HG03175 (cell line): ENCODE data around the gene ZNF771.
"Not testable (repeated sequence)": the region's sequence is repeated elsewhere in the genome, so short reads cannot be mapped to it uniquely, and the experiment has no call there.

ENCODE experiments used
- ATAC-seq: cut with Tn5 transposase; IDR thresholded peaks from one replicate; pipeline ENCODE4 v1.9.1; 2021; ENCODE audit warnings: mild to moderate bottlenecking, moderate library complexity; ENCODE audit not compliant: unreplicated experiment

Gene ZNF771

GRCh38 chr16:30375864-30376263, 31.5 kb upstream of the ZNF771 start:
- ATAC-seq: no peak

DNA sequence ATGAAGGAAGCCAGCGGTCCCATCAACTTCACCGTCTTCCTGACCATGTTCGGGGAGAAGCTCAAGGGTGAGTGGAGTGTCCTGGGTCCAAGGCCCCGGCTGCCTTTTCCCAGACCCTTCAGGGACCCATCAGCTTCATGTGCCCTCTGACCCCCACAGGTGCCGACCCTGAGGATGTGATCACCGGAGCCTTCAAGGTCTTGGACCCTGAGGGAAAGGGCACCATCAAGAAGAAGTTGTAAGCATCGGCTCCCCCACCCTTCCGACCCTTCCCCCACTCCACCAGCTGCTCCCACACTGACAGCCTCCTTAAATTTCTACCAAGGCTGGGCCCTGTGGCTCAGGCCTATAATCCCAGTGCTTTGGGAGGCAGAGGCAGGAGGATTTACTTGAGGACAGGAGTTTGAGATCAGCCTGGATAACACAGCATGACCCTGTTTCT, 30.9 kb upstream of the ZNF771 start:
- no peak for ATAC-seq

DNA sequence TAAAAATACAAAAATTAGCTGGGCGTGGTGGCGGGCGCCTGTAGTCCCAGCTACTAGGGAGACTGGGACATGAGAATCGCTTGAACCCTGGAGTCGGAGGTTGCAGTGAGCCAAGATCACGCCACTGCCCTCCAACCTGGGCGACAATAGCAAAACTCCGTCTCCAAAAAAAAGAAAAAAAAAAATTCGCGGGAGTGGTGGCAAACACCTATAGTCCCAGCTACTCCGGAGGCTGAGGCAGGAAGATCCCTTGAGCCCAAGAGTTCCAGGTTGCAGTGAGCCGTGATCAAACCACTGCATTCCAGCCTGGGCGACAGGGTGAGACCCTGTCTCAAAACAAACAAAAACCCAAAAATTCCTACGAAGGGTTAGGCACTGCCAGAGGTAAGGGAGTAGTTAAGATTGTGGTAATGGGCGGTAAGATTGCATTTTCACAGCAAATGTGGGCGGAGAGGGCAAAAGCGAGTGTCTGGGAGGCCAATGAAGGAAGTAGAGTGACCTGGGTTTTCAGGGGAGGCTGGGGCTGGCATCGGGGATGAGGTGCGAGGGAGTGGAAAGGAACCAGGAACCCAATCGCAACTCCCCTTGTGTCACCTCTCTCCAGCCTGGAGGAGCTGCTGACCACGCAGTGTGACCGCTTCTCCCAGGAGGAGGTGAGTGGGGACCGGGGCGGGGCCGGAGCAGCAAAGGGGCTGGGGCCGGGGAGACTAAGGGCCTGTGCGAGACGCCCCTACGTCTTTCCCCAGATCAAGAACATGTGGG, 30.2 kb upstream of the ZNF771 start:
- no peak for ATAC-seq

DNA sequence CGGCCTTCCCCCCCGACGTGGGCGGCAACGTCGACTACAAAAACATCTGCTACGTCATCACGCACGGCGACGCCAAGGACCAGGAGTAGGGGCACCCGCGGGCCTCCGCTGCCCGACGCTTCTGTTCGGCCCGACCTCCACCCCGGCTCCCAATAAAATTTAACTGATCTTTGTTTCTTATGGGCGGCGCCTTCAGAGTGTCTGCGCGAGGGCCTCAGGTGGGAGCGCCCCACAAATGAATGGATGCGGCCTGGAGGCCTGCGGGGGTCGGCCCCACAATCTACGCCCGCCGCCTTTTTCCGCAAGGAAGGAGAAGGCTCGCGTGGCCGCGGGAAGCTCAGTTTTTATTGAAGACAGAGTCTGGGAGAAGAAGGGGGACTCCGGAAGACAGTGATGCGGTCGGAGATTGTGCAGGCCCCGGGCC, 29.6 kb upstream of the ZNF771 start:
- peak; percentile 28 for ATAC-seq

GRCh38 chr16:30378236-30379157, 28.9 kb upstream of the ZNF771 start:
- ATAC-seq: peak; percentile 88

DNA sequence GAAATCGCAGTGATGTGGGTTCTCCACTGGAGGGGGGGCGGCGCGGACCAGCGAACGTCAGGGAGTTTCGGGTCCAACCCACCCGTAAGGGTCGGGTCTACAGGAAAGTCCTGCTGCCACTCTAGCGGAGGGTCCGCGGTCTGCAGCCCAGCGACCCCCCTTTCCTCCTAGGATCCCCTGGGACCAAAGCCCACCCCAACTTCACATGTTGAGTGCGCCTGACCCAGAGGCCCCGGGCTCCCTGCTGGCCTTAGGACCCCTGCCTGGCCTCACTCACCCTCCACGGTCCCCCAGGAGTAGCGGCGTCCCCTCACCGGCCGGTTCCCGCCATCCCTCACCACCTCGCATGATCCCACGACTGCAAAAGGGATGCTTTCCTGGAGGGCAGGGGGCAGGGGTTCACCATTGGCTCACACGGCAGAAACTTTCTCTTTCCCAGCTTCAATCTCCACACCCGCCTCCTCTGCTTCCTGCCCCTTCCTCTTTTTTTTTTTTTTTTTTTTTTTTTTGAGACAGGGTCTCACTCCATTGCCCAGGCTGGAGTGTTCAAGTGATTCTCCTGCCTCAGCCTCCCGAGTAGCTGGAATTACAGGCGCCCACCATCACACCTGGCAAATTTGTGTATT, 28.1 kb upstream of the ZNF771 start:
- no peak for ATAC-seq

GRCh38 chr16:30380072-30380802, 27.2 kb upstream of the ZNF771 start:
- no peak for ATAC-seq

- no peak for ATAC-seq
Observed at GRCh38 chr16:30380803-30381208, 26.6 kb upstream of the ZNF771 start.

DNA sequence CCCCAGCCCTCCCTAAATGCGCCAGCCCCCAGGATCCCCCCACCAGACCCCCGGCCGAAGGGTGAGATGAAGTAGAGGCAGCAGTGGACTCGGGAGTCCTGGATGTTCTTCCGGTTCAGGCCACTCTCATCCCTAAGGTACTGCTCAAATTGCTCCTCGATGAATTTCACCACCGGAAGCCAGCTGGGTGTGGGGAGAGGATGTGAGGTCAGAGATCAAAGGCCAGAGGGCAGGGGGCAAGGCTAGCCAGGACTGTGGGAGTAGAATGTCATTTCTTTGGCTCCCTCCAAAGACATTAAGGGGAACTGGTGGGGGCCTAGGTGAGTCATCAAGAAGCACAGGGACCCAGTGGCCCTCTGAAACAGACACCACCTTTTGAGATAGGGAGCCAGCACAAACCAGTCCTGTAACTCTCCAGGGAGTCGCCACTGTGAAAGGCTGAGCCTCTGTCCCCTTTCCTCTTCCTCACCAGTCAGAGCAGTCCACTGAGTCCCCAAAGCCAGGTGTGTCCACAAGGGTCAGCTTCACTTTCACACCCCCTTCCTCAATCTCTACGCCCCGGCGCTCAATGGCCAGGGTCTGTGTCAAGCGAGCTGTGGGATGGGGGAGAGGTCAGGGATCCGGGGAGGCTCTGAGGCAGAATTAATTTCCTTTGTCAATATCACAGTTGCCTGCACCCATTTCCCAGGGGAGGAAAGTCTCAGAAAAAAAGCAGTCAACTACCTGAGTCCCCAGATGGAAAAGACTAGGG, 25.9 kb upstream of the ZNF771 start:
- ATAC-seq: no peak

DNA sequence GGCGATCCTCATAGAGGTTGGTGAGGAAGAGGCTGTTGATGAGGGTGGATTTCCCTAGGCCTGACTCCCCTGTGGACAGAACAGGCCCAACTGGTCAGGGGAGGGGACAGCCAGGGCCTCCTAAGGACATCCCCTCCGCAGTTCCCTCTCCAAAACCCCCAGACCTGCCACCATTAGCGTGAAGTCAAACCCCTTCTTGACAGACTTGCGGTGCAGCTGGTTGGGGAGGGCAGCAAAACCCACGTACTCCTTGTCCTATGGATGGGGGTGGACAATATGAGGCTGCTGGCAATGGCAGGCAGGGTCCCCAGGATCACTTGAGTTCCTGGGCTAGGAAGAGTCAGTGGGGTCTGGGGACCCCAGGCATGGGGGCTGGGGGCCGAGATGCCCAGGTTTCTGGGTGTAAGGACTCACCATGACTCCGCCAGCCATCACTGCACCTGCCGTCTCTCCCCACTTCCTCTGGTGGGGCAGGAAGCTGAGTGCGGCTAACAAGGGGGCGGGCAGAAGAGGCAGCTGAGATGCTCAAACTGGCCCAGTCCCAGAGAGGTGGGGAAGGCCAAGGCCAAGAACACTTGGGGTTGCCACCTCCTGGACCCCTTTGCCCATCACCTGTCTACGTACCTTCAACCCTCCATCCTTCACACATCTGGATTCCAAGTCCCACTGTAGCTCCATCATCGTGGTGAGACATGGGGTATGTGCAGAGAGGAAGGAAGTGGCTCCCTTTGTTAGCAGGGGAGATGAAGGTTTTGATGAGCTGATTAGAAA, 25.1 kb upstream of the ZNF771 start, which contains the start of gene SEPTIN1:
SEPTIN1 (minus strand) TSS at position 451 of the 771 bp plus-strand sequence; CDS start at position 432, 19 bp downstream.
- ATAC-seq: no peak

DNA sequence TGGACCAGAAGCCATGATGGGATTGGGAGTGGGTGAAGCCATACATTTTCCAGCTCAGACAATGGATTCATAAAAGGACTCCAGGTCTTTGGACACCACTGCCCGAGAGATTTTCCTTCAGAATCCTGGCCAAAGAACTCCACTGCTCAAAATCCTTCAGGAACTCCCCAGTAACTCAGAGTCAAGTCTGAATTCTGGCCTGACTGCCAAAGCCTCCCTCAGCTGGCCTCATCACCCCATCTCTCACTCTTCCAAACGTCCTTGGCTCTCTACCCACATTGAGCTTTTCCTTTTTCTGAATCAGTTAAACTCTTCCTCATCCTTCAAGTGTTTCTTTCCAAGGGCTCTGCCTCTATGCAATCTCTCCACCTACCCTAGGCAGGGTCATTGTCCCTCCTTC, 23.9 kb upstream of the ZNF771 start:
- ATAC-seq: no peak

DNA sequence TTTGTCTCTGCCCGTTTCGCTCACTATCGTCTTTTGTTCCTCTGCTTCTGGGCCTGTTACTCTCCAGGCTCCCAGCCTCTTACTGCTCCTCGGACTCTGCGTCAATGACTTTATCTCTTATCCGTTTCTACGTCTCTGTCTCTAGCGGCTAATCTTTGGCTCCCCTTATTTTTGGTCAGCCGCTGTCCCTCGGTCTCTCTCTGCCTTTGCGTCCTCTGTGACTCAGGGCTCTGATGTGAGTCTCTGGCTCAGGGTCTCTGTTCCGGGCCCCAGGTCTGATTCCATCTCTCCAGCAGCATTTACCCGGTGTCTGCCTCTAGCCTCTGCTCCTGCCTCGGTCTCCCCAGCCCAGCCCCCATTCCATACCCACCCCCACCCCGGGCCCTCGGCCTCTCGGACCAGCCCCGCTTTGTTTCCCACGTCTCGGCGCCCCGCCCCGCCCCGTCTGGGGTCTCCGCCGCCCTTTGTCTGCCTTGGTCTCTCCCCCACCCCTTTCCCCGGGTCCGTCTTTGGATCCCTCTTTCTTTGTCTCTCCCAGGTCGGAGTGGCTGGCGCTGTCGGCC, 12.7 kb upstream of the ZNF771 start:
- ATAC-seq: peak; percentile 10

DNA sequence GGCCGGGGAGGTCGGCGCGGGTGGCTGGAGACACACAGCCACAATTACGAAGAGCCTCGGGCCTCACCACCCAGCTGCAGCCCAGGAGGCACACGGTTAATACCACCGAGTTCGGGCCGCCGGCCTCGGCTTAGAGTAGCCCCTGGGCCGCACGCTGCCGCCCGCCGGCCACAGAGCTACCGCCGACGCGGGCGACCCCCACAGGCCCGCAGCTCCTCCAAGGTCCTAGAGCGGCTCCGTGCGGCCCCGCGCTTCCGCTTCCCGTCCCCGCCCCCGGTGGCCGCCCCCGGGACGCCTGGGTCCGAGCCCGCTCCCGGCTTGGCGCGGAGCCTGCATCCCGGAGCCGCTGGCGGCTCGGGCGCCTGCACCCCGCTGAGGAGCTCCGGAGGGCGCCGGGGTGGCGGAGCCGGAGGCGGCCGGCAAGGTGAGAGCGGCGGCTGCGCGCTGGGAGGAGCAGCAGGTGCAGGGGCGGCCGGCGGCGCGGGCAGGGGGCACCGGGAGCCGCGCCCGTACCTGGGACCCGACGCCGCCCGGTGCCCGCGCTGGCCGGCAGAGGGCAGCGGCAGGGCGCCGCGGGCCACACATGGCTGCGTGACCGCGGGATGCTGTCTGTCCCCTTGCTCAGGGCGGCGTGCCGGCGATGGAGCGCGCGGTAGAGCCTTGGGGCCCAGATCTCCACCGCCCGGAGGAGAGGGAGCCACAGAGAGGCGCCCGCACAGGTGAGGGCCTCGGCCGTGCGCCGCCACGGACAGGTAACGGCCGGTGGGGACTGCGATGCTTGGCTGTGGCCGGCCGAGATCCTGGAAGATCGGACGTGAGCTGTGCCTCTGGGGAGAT, 12.0 kb upstream of the ZNF771 start, which contains the start of gene ZNF48:
ZNF48 (plus strand) TSS at position 266 of the 837 bp plus-strand sequence; CDS start at position 641, 375 bp downstream.
- ATAC-seq: peak; percentile 41

- ATAC-seq: no peak
Observed at GRCh38 chr16:30395992-30396585, 11.3 kb upstream of the ZNF771 start.

DNA sequence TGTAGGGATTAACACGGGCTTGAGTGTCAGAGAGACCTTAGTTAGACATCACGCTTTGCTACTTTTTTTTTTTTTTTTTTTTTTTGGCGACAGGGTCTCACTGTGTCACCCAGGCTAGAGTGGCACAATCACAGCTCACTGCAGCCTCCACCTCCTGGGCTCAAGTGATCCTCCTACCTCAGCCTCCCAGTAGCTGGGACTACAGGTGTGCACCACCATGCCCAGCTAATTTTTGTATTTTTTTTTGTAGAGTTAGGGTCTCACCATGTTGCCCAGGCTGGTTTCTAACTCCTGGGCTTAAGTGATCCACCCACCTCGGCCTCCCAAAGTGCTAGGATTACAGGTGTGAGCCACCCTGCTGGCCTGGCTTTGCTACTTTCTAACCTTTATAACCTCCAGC, 10.8 kb upstream of the ZNF771 start:
- ATAC-seq: not testable (repeated sequence)

DNA sequence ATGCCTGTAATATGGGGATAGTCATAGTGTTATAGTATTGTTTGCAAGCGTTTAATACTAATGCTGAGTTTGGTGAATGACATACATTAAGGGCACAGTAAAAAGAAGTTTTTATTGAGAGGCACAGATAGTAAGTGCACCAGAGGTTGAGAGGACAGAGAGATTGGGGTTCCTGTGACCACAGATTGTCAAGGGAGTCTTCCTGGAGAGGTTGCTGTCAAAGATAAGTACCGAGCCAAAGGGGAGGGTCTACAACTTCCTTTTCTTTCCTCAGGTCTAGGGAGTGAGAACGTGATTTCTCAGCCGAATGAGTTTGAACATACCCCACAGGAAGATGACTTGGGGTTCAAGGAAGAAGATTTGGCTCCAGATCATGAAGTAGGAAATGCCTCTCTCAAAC, 10.3 kb upstream of the ZNF771 start:
- ATAC-seq: no peak
